GM23338 (cell line): Measurements from ENCODE around the gene CMIP. TPM values are rescaled to one million over a fixed set of nuclear protein-coding genes. Genes with fewer than 3 reads are reported as not detected.

Source experiments
- ATAC-seq: fragments of 200-7000 bp; cut with Tn5 transposase; 3 replicates; pipeline ENCODE4 v1.9.1; 2020
- DNase-seq: peaks from one replicate; pipeline ENCODE4 v3.0.0-alpha.2; 2015; ENCODE audit warnings: low spot score
- H2AFZ ChIP-seq: fragments of 200-600 bp; sonication (generic); 2 replicates; pipeline ENCODE4 v1.8.0; 2016; ENCODE audit warnings: antibody characterized with exemption, mild to moderate bottlenecking, moderate library complexity
- H3F3A ChIP-seq: fragments of 200-600 bp; sonication (generic); replicated peaks from 2 replicates; pipeline ENCODE4 v1.8.0; 2017; ENCODE audit warnings: antibody characterized with exemption, mixed run types, low read depth
- H3K27ac ChIP-seq: fragments of 200-600 bp; sonication (generic); 2 replicates; pipeline ENCODE4 v1.6.1; 2016; ENCODE audit warnings: low read depth
- H3K27me3 ChIP-seq: fragments of 200-600 bp; sonication (generic); 2 replicates; pipeline ENCODE4 v1.8.0; 2016; ENCODE audit warnings: mild to moderate bottlenecking, mixed run types, moderate library complexity; ENCODE audit not compliant: insufficient read depth
- H3K36me3 ChIP-seq: fragments of 200-600 bp; sonication (generic); 2 replicates; pipeline ENCODE4 v1.8.0; 2016; ENCODE audit warnings: mild to moderate bottlenecking; ENCODE audit not compliant: insufficient read depth
- H3K4me1 ChIP-seq: fragments of 200-600 bp; sonication (generic); 2 replicates; pipeline ENCODE4 v1.8.0; 2016; ENCODE audit warnings: mild to moderate bottlenecking, moderate library complexity; ENCODE audit not compliant: insufficient read depth
- H3K4me2 ChIP-seq: fragments of 200-600 bp; sonication (generic); 2 replicates; pipeline ENCODE4 v1.7.1; 2017; ENCODE audit warnings: mixed run types
- H3K4me3 ChIP-seq: fragments of 200-600 bp; sonication (generic); 2 replicates; pipeline ENCODE4 v1.6.1; 2016; ENCODE audit warnings: mixed run types
- H3K79me2 ChIP-seq: fragments of 200-600 bp; sonication (generic); replicated peaks from 2 replicates; pipeline ENCODE4 v1.8.0; 2017; ENCODE audit warnings: mild to moderate bottlenecking; ENCODE audit not compliant: insufficient read depth
- H3K9me2 ChIP-seq: fragments of 200-600 bp; sonication (generic); 2 replicates; pipeline ENCODE4 v1.8.0; 2017; ENCODE audit not compliant: insufficient read depth
- H4K20me1 ChIP-seq: fragments of 200-600 bp; sonication (generic); replicated peaks from 2 replicates; pipeline ENCODE4 v1.8.0; 2017; ENCODE audit warnings: mild to moderate bottlenecking; ENCODE audit not compliant: insufficient read depth
- H3K27ac Mint-ChIP-seq: 2 replicates; pipeline ENCODE4 v1.8.0; 2020; ENCODE audit warnings: inconsistent platforms, mild to moderate bottlenecking, moderate library complexity, mixed read lengths
- H3K27me3 Mint-ChIP-seq: 3 replicates; pipeline ENCODE4 v1.8.0; 2022; ENCODE audit warnings: low read depth, mild to moderate bottlenecking, moderate library complexity, mixed read lengths, inconsistent platforms; ENCODE audit not compliant: insufficient read depth, poor library complexity
- H3K36me3 Mint-ChIP-seq: 3 replicates; pipeline ENCODE4 v1.8.0; 2021; ENCODE audit warnings: low read depth, mild to moderate bottlenecking, inconsistent platforms, moderate library complexity, mixed read lengths
- H3K4me1 Mint-ChIP-seq: 3 replicates; pipeline ENCODE4 v1.8.0; 2020; ENCODE audit warnings: mild to moderate bottlenecking, inconsistent platforms, mixed read lengths
- H3K4me3 Mint-ChIP-seq: 3 replicates; pipeline ENCODE4 v1.8.0; 2021; ENCODE audit warnings: moderate library complexity, mild to moderate bottlenecking, inconsistent platforms, mixed read lengths
- H3K9me3 Mint-ChIP-seq: 3 replicates; pipeline ENCODE4 v1.8.0; 2020; ENCODE audit warnings: moderate library complexity, mild to moderate bottlenecking, inconsistent platforms, mixed read lengths
- CREB1 ChIP-seq: fragments of 250-450 bp; sonication (Bioruptor Pico); IDR thresholded peaks from 2 replicates; pipeline ENCODE4 v1.5.0; 2020; ENCODE audit warnings: low read depth, mild to moderate bottlenecking, moderate library complexity
- CTCF ChIP-seq, 2 experiments: fragments of 200-600 bp in 1 of 2; sonication (generic) in 1 of 2; conservative IDR thresholded peaks; 2 replicates each; pipeline versions ENCODE4 v1.5.1 to v1.6.1; 2016 to 2017; ENCODE audit warnings: antibody characterized with exemption in 2 of 2, low read depth in 2 of 2, mild to moderate bottlenecking in 2 of 2, moderate library complexity in 1 of 2
- EZH2 ChIP-seq: fragments of 200-600 bp; sonication (generic); IDR thresholded peaks from one replicate; pipeline ENCODE4 v1.8.0; 2017; ENCODE audit warnings: antibody characterized with exemption, mild to moderate bottlenecking, low read depth; ENCODE audit not compliant: unreplicated experiment
- EZH2phosphoT487 ChIP-seq: fragments of 200-600 bp; sonication (generic); IDR thresholded peaks from one replicate; pipeline ENCODE4 v1.8.1; 2018; ENCODE audit warnings: antibody characterized with exemption; ENCODE audit not compliant: unreplicated experiment
- POLR2AphosphoS5 ChIP-seq: IDR thresholded peaks from 2 replicates; pipeline ENCODE4 v1.6.1; 2016; ENCODE audit warnings: antibody characterized with exemption, low read depth
- STAT1 ChIP-seq: IDR thresholded peaks from one replicate; pipeline ENCODE4 v1.6.1; 2016; ENCODE audit warnings: antibody characterized with exemption; ENCODE audit not compliant: unreplicated experiment
- ZNF114 ChIP-seq: fragments of 250-450 bp; sonication (Bioruptor Pico); IDR thresholded peaks from 2 replicates; pipeline ENCODE4 v1.5.0; 2020; ENCODE audit warnings: mild to moderate bottlenecking, moderate library complexity
- polyA plus RNA-seq: library from polyadenylated mRNA; unstranded; fragments of >200 nt; fragmentation: Nextera tagmentation; extraction: Ambion mirVana; gene quantifications from 2 replicates; pipeline ENCODE4 v1.2.1, GENCODE V29; 2016
- total RNA-seq: library from RNA; depleted of rRNA; stranded (reverse); fragments of >200 nt; shearing (Covaris generic); gene quantifications from 2 replicates; pipeline ENCODE4 v1.2.3, GENCODE V29; 2014
- TF ChIP-seq, protein P1 (sequence below): IDR thresholded peaks from 2 replicates; pipeline ENCODE4 v1.6.1; 2016; ENCODE audit warnings: antibody characterized with exemption

CMIP gene
- total and polyA plus RNA-seq, 2 experiments from 2014 or later: 9.5 to 62.3 TPM

DNA sequence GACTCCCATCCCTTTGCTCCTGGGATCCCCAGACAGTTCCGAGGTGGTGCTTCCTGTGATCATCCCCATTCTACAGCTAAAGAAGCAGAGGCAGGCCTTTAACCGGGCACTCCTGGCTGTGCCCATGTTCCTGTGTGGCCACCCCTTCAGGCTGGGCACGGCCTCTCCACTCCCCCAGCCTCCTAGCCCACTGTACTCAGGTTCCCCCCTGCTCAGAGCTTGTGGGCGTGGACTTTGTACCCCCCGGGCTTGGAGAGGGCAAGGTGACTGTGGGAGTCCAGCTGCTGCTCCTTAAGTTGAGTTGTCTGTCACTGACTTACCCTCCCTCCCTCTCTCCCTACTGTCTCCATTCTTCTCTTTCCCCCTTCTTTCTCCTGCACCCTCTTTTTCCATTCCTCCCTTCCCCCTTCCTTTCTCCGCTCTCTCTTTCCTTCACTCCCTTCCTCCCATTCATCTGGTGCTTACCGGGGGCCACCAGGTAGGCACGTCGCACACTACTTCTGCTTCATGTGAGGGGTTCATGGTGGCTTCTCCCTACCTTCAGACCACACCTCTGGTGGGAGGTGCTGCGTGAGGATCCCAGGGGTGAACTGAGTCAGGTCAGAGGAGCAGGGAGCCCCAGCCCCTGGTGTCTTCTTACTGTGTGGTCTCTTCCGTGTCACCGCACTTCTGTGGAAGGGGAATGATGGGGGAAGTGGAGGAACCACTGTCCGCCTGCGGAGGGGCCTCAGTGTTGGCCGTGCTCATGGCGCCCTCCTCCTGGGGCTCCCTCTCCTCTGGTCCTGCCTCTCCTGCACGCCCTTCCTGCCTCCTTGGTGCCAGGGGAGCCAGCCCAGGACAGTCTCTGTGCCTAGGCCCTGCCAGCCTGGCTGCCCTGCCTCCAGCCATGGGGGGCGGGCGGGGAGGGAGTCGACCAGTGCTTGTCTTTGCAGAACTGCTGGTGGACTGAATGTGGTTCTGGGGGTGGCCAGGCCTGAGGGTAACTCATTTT is 29.7 kb downstream of the CMIP start:
- no peak for TF ChIP-seq CREB1
- TF ChIP-seq, protein P1, sequence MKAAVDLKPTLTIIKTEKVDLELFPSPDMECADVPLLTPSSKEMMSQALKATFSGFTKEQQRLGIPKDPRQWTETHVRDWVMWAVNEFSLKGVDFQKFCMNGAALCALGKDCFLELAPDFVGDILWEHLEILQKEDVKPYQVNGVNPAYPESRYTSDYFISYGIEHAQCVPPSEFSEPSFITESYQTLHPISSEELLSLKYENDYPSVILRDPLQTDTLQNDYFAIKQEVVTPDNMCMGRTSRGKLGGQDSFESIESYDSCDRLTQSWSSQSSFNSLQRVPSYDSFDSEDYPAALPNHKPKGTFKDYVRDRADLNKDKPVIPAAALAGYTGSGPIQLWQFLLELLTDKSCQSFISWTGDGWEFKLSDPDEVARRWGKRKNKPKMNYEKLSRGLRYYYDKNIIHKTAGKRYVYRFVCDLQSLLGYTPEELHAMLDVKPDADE: no peak
- TF ChIP-seq POLR2AphosphoS5: no peak
- TF ChIP-seq STAT1: no peak
- no peak for TF ChIP-seq ZNF114 (CRISPR knock-in tag)
- H3K27ac Mint-ChIP-seq: no peak overlapping the region
- Histone ChIP-seq H3K27me3 (no peaks in the 10 kb centered on the region), H3K4me3 (no peak overlapping the region), H3K79me2 (peaks cover 95% of the 10 kb centered on the region), H3F3A (peaks cover 18% of the 10 kb centered on the region; the same call in 1 of the 2 replicates), H3K36me3 (no peaks in the 10 kb centered on the region), H3K9me2 (no peaks in the 10 kb centered on the region), H4K20me1 (peaks cover 53% of the 10 kb centered on the region), H3K4me1 (no peaks in the 10 kb centered on the region; the same call in 1 of the 2 replicates), H3K27ac (no peak overlapping the region), H3K4me2 (no peak overlapping the region), H2AFZ (no peak overlapping the region)
- H3K9me3 Mint-ChIP-seq: no peaks in the 10 kb centered on the region
- no peak overlapping the region for H3K4me3 Mint-ChIP-seq
- peaks cover 5% of the 10 kb centered on the region for H3K27me3 Mint-ChIP-seq
- no peak for DNase-seq
- peaks cover 30% of the 10 kb centered on the region for H3K36me3 Mint-ChIP-seq
- ATAC-seq: no peak
- H3K4me1 Mint-ChIP-seq: peaks cover 31% of the 10 kb centered on the region

DNA sequence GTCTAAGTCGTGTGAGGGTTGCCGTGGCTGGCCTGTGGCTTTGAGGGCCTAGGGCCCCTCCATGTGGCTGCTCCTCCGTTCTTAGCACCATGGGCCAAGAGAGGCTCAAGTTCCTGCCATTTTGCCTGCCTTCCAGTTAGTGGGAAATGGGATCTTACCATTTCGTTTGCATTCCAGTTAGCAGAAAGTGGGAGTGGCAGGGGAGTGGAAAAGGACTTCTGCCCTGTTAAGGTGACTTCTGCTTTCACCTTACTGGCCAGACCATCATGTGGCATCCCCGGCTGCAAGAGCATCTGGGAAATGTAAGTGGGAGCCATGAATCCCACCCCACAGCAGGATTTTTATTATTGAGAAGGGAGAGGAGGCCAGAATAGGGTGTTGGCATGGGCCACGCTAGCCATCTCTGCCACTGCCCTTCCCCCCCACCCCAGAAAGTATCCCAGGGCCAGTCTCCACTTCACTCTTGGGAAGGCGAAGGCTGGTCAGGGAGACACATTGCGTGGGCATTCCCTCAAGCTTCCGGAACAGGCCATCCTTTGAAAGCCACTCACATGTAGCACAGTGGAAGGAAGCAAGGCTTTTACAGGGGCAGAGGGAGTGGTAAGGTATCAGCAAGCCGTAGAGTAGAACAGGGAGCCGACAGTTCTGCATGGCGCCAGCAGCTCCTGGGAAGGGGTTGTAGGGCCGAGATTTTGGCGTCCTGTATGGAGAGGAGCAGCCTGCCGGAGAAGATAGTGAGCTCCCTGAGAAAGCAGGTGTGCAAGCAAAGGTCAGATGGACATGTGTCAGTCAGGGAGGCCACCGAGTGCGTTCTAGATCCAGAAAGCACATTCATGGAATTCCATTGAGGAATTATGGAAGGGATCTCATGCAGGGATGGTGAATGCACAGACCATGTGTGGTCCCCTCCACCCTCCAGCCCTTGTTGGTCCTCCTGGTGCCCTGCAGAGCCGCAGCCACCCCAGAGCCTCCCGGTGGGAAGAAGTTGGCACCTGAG is 33.4 kb downstream of the CMIP start:
- Histone ChIP-seq H3K4me3 (no peak overlapping the region), H3K4me1 (peaks cover 17% of the 10 kb centered on the region), H4K20me1 (peaks cover 33% of the 10 kb centered on the region), H3K36me3 (no peaks in the 10 kb centered on the region), H2AFZ (no peak overlapping the region), H3K27me3 (no peaks in the 10 kb centered on the region), H3K9me2 (no peaks in the 10 kb centered on the region), H3K27ac (no peak overlapping the region), H3K4me2 (no peak overlapping the region), H3K79me2 (peaks cover 95% of the 10 kb centered on the region), H3F3A (no peaks in the 10 kb centered on the region)
- peaks cover 22% of the 10 kb centered on the region for H3K36me3 Mint-ChIP-seq
- H3K4me1 Mint-ChIP-seq: peaks cover 51% of the 10 kb centered on the region
- no peak overlapping the region for H3K4me3 Mint-ChIP-seq
- H3K27ac Mint-ChIP-seq: no peak overlapping the region
- no peak for ATAC-seq
- peaks cover 5% of the 10 kb centered on the region for H3K27me3 Mint-ChIP-seq
- H3K9me3 Mint-ChIP-seq: no peaks in the 10 kb centered on the region
- DNase-seq: no peak
- TF ChIP-seq CTCF (conservative IDR thresholded peaks at IDR 0.05; ENCODE audit: low read depth in 2 of 2) (no peak), EZH2phosphoT487 (no peak), EZH2 (no peak)
- TF ChIP-seq, protein P1: no peak
